Endothelial cell of umbilical vein (primary cell): Measurements from ENCODE around the gene COL15A1.

ENCODE experiments used
- EZH2 ChIP-seq: IDR thresholded peaks from 2 replicates; pipeline ENCODE4 v1.6.1; 2012; ENCODE audit warnings: borderline replicate concordance, low read depth, mild to moderate bottlenecking, moderate library complexity, low read length, inconsistent platforms; ENCODE audit not compliant: severe bottlenecking
- MAX ChIP-seq: IDR thresholded peaks from 2 replicates; pipeline ENCODE4 v1.6.1; 2011; ENCODE audit not compliant: insufficient read depth, insufficient read length
- MYC ChIP-seq: IDR thresholded peaks from one replicate; pipeline ENCODE4 v1.6.1; 2011; ENCODE audit warnings: mild to moderate bottlenecking, low read depth, low read length
- POLR2A ChIP-seq: IDR thresholded peaks from 2 replicates; pipeline ENCODE4 v1.6.1; 2012; ENCODE audit warnings: low read depth, mild to moderate bottlenecking, control low read depth, low read length
- POLR2AphosphoS5 ChIP-seq: IDR thresholded peaks from 2 replicates; pipeline ENCODE4 v1.6.1; 2012; ENCODE audit warnings: low read depth, mild to moderate bottlenecking, control low read depth, low read length, moderate library complexity; ENCODE audit not compliant: insufficient read depth
- TF ChIP-seq, protein P1 (sequence below), 2 donors: IDR thresholded peaks; 1 replicate in 1 of 2; 2 replicates in 1 of 2; pipeline ENCODE4 v1.5.1; 2011; ENCODE audit warnings: low read length in 2 of 2, mild to moderate bottlenecking in 2 of 2, moderate library complexity in 2 of 2, control low read depth in 1 of 2, inconsistent platforms in 1 of 2, low read depth in 1 of 2; ENCODE audit not compliant: insufficient read depth in 1 of 2; ENCODE audit errors: extremely low read depth in 1 of 2

DNA sequence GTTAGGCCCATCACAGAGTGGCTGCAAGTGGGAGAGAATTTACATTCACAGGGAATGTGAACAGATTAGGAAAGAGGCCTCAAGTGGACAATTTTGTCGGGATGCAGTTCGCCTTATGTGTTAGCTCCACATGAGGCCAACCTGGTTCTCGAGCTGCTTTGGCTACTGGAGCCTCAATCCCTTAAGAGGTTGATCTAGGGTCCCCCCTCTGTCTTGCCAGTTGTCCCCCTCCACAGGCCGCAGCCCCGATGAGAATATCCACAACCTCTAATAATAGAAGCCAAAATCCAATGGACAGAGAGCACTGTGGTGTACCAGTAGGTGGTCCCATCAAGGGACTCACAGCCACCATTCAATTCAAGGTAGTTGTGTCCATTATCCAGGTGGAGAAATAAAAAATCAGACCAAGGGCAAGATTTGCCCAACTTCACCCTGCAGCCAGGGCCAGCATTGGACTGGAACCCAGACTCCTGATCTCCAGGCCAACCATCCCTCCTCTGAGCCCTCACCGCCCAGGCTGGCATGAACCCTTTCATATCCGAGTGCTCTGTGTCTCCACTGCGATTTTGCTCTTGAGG lies 1.7 kb upstream of the COL15A1 start:
- TF ChIP-seq, protein P1, sequence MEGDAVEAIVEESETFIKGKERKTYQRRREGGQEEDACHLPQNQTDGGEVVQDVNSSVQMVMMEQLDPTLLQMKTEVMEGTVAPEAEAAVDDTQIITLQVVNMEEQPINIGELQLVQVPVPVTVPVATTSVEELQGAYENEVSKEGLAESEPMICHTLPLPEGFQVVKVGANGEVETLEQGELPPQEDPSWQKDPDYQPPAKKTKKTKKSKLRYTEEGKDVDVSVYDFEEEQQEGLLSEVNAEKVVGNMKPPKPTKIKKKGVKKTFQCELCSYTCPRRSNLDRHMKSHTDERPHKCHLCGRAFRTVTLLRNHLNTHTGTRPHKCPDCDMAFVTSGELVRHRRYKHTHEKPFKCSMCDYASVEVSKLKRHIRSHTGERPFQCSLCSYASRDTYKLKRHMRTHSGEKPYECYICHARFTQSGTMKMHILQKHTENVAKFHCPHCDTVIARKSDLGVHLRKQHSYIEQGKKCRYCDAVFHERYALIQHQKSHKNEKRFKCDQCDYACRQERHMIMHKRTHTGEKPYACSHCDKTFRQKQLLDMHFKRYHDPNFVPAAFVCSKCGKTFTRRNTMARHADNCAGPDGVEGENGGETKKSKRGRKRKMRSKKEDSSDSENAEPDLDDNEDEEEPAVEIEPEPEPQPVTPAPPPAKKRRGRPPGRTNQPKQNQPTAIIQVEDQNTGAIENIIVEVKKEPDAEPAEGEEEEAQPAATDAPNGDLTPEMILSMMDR (IDR thresholded peaks at IDR 0.05; ENCODE audit: extremely low read depth in 1 of 2, insufficient read depth in 1 of 2, low read depth in 1 of 2, low read length in 2 of 2) = no peak
- TF ChIP-seq POLR2AphosphoS5 (no peak), POLR2A (no peak), EZH2 (no peak), MYC (no peak), MAX (no peak)
